Gastroesophageal sphincter (tissue), 4 donors: ENCODE measurements around the gene OSTN. TPM values are rescaled to one million over a fixed set of nuclear protein-coding genes. Genes with fewer than 3 reads are reported as not detected.

ENCODE experiments used
- ATAC-seq: fragments of 150-250 bp; one replicate; pipeline ENCODE4 v1.9.1; 2016; ENCODE audit warnings: mild to moderate bottlenecking, moderate library complexity
- H3K27ac ChIP-seq, 4 donors: fragments of 200-600 bp; sonication (generic) in 3 of 4; 1 replicate in 3 of 4; 2 replicates in 1 of 4; pipeline ENCODE4 v1.5.1; 2016 to 2019
- H3K27me3 ChIP-seq: fragments of 200-600 bp; sonication (generic); one replicate; pipeline ENCODE4 v1.5.1; 2019
- H3K36me3 ChIP-seq, 2 donors: fragments of 200-600 bp; sonication (generic); one replicate each; pipeline ENCODE4 v1.5.1; 2019; ENCODE audit warnings: control low read depth in 1 of 2
- H3K4me1 ChIP-seq, 3 donors: fragments of 200-600 bp; sonication (generic); 1 replicate in 2 of 3; 2 replicates in 1 of 3; pipeline ENCODE4 v1.5.1; 2016 to 2019; ENCODE audit warnings: control low read depth in 2 of 3
- H3K4me3 ChIP-seq, 2 donors: fragments of 200-600 bp; sonication (generic); one replicate each; pipeline ENCODE4 v1.5.1; 2019; ENCODE audit warnings: mild to moderate bottlenecking in 1 of 2, moderate library complexity in 1 of 2
- H3K9me3 ChIP-seq, 3 donors: fragments of 200-600 bp; sonication (generic); one replicate each; pipeline ENCODE4 v1.5.1; 2017 to 2019; ENCODE audit warnings: control low read depth in 2 of 3
- CTCF ChIP-seq, 4 experiments: fragments of 200-600 bp in 2 of 4; fragments of 450-650 bp in 2 of 4; sonication (generic) in 1 of 4; IDR thresholded peaks; one replicate each; pipeline ENCODE4 v1.5.1; 2017 to 2019; ENCODE audit warnings: antibody characterized with exemption in 4 of 4, mild to moderate bottlenecking in 2 of 4, moderate library complexity in 2 of 4
- EP300 ChIP-seq: sonication (generic); formaldehyde crosslinking; IDR thresholded peaks from one replicate; pipeline ENCODE4 v1.6.1; 2017; ENCODE audit warnings: antibody characterized with exemption, mild to moderate bottlenecking
- POLR2A ChIP-seq, 2 donors: fragments of 450-650 bp; IDR thresholded peaks; one replicate each; pipeline ENCODE4 v1.6.1; 2017; ENCODE audit warnings: antibody characterized with exemption in 2 of 2, mild to moderate bottlenecking in 2 of 2, moderate library complexity in 1 of 2
- POLR2AphosphoS5 ChIP-seq: sonication (generic); formaldehyde crosslinking; IDR thresholded peaks from one replicate; pipeline ENCODE4 v1.6.1; 2017; ENCODE audit warnings: antibody characterized with exemption
- WGBS, 2 donors: methylation state at CpG; one replicate each; pipeline ENCODE4 v1.1.5; 2018; ENCODE audit warnings: low coverage in 1 of 2; 5-methylcytosine and 5-hydroxymethylcytosine counted together
- total RNA-seq, 4 donors: library from RNA; depleted of rRNA; stranded (reverse); fragments of >200 nt; gene quantifications; one replicate each; pipeline ENCODE4 v1.1.0, GENCODE V29; 2016

Gene OSTN
- total RNA-seq, 4 donors from 2014 or later, result not detected

GRCh38 chr3:191255156-191255555 is 56.1 kb downstream of the OSTN start:
- TF ChIP-seq EP300 (no peak), POLR2A (IDR thresholded peaks at IDR 0.05) (no peak), CTCF (IDR thresholded peaks at IDR 0.05) (no peak), POLR2AphosphoS5 (no peak)
- no peaks in the 10 kb centered on the region for H3K9me3 ChIP-seq
- no peaks in the 10 kb centered on the region for H3K36me3 ChIP-seq
- 89% methylated on average over 3 of the region's 5 CpGs; no CpG with 5 or more reads in 1 of the 2 donors for WGBS, 2 donors
- no peak for ATAC-seq
- no peak overlapping the region for H3K4me3 ChIP-seq
- no peaks in the 10 kb centered on the region for H3K27me3 ChIP-seq
- no peak overlapping the region for H3K27ac ChIP-seq
- no peaks in the 10 kb centered on the region for H3K4me1 ChIP-seq

DNA sequence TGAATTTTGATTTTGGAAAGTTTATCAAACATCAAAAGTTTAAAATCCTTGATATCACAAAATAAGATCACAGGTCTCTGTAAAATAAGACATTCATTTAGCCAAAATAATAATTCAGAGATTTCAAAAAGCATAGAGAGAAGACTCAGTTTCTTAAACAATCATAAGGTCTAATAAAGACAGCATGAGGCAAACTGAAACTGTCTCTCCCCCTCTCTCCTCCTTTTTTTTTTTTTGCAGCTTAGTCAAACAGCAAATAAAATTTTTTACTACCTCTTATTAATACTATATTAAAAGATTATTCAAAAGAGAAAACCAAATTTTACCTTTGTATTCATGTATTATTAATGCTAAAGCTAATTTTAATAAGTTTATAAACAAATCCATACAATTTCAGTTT is 57.4 kb downstream of the OSTN start:
- ATAC-seq, result no peak

GRCh38 chr3:191257286-191257685 is 58.2 kb downstream of the OSTN start:
- Histone ChIP-seq H3K27ac (no peak overlapping the region), H3K36me3 (no peaks in the 10 kb centered on the region), H3K27me3 (no peaks in the 10 kb centered on the region), H3K4me1 (no peaks in the 10 kb centered on the region), H3K9me3 (no peaks in the 10 kb centered on the region), H3K4me3 (no peak overlapping the region)
- TF ChIP-seq POLR2A (IDR thresholded peaks at IDR 0.05) (no peak), EP300 (no peak)
- ATAC-seq, result no peak
- WGBS, 2 donors, result 100% methylated on average over 2 of the region's 2 CpGs

More for the DNA sequence above, 57.4 kb downstream of the OSTN start:
- no peak overlapping the region for H3K4me3 ChIP-seq
- no peaks in the 10 kb centered on the region for H3K36me3 ChIP-seq
- no peaks in the 10 kb centered on the region for H3K9me3 ChIP-seq
- H3K4me1 ChIP-seq, result no peaks in the 10 kb centered on the region
- no peak overlapping the region for H3K27ac ChIP-seq
- H3K27me3 ChIP-seq, result no peaks in the 10 kb centered on the region
- TF ChIP-seq POLR2A (IDR thresholded peaks at IDR 0.05) (no peak), CTCF (IDR thresholded peaks at IDR 0.05) (no peak), EP300 (no peak)

GRCh38 chr3:191259486-191259885 is 60.4 kb downstream of the OSTN start:
- Histone ChIP-seq H3K36me3 (no peaks in the 10 kb centered on the region), H3K4me3 (no peak overlapping the region), H3K9me3 (no peaks in the 10 kb centered on the region), H3K4me1 (peaks cover 0 to 8% (median 0%) of the 10 kb centered on the region in 3 donors), H3K27me3 (no peaks in the 10 kb centered on the region), H3K27ac (no peak overlapping the region)
- 0 to 100% methylated on average over 1 of the region's 1 CpG for WGBS, 2 donors
- ATAC-seq, result no peak
- TF ChIP-seq CTCF (IDR thresholded peaks at IDR 0.05), result no peak
- TF ChIP-seq POLR2AphosphoS5, result no peak
- no peak for TF ChIP-seq POLR2A (IDR thresholded peaks at IDR 0.05)
- no peak for TF ChIP-seq EP300

GRCh38 chr3:191260431-191261303 is 61.6 kb downstream of the OSTN start:
- no peak for ATAC-seq
- WGBS, 2 donors, result 82 to 83% methylated on average over 6 to 8 of the region's 11 CpGs
- Histone ChIP-seq H3K36me3 (no peaks in the 10 kb centered on the region), H3K27me3 (no peaks in the 10 kb centered on the region), H3K4me1 (peaks cover 0 to 8% (median 0%) of the 10 kb centered on the region in 3 donors), H3K27ac (no peak overlapping the region), H3K4me3 (no peak overlapping the region), H3K9me3 (no peaks in the 10 kb centered on the region)
- TF ChIP-seq POLR2AphosphoS5 (no peak), EP300 (no peak), CTCF (IDR thresholded peaks at IDR 0.05) (no peak), POLR2A (IDR thresholded peaks at IDR 0.05) (no peak)
